Natural killer cell (primary cell): ENCODE measurements around the gene CROCC. TPM values are rescaled to one million over a fixed set of nuclear protein-coding genes. Genes with fewer than 3 reads are reported as not detected.

ENCODE experiments used
- ATAC-seq, 3 donors: fragments of 150-1000 bp in 2 of 3; fragments of 200-7000 bp in 1 of 3; cut with Tn5 transposase; 1 replicate in 1 of 3; 2 replicates in 2 of 3; pipeline ENCODE4 v1.10.0; 2021; ENCODE audit warnings: mild to moderate bottlenecking in 2 of 3, moderate library complexity in 2 of 3
- DNase-seq, 2 donors: peaks; one replicate each; pipeline versions ENCODE4 v3.0.0 to v3.0.0-alpha.2; 2013 to 2021; ENCODE audit warnings: mixed read lengths in 1 of 2
- H3K27ac ChIP-seq: one replicate; pipeline ENCODE4 v1.5.1; 2013; ENCODE audit warnings: mild to moderate bottlenecking, low read length
- H3K27me3 ChIP-seq: one replicate; pipeline ENCODE4 v1.6.1; 2013; ENCODE audit warnings: low read length; ENCODE audit not compliant: control insufficient read depth, insufficient read depth
- H3K36me3 ChIP-seq: one replicate; pipeline ENCODE4 v1.6.1; 2013; ENCODE audit warnings: low read length; ENCODE audit not compliant: control insufficient read depth, insufficient read depth
- H3K4me1 ChIP-seq: one replicate; pipeline ENCODE4 v1.6.1; 2013; ENCODE audit warnings: low read length; ENCODE audit not compliant: control insufficient read depth, insufficient read depth
- H3K4me3 ChIP-seq: one replicate; pipeline ENCODE4 v1.5.1; 2013; ENCODE audit warnings: low read length
- H3K9me3 ChIP-seq: one replicate; pipeline ENCODE4 v1.6.1; 2013; ENCODE audit warnings: low read length; ENCODE audit not compliant: control insufficient read depth, insufficient read depth
- H3K27ac Mint-ChIP-seq, 2 donors: one replicate each; pipeline ENCODE4 v1.8.0; 2022; ENCODE audit warnings: mild to moderate bottlenecking in 2 of 2, mixed read lengths in 2 of 2, moderate library complexity in 1 of 2
- H3K27me3 Mint-ChIP-seq, 2 donors: one replicate each; pipeline ENCODE4 v1.8.0; 2022; ENCODE audit warnings: low read depth in 2 of 2, mixed read lengths in 2 of 2
- H3K36me3 Mint-ChIP-seq: one replicate; pipeline ENCODE4 v1.8.0; 2022; ENCODE audit warnings: mixed read lengths
- H3K4me1 Mint-ChIP-seq, 2 donors: one replicate each; pipeline ENCODE4 v1.8.0; 2022; ENCODE audit warnings: mixed read lengths in 2 of 2
- H3K4me3 Mint-ChIP-seq: one replicate; pipeline ENCODE4 v1.8.0; 2022; ENCODE audit warnings: mild to moderate bottlenecking, moderate library complexity, mixed read lengths
- H3K9me3 Mint-ChIP-seq, 2 donors: one replicate each; pipeline ENCODE4 v1.8.0; 2022; ENCODE audit warnings: mixed read lengths in 2 of 2
- WGBS: methylation state at CpG from one replicate; pipeline ENCODE4 v1.1.7; 2013; ENCODE audit warnings: missing lambda C conversion rate; ENCODE audit not compliant: insufficient coverage; 5-methylcytosine and 5-hydroxymethylcytosine counted together
- intact Hi-C: fragments of 100-400 bp; cut with micrococcal nuclease; formaldehyde crosslinking; loops from one replicate; pipeline ENCODE4 v1.14.2; 2022
- total RNA-seq, 4 donors: library from RNA; stranded (reverse); fragments of 120-200 nt in 1 of 4; gene quantifications; one replicate each; pipeline versions ENCODE4 v1.2.3 to v1.2.4, GENCODE V29; 2013 to 2022
- TF ChIP-seq, protein P1 (sequence below): fragments of 200-600 bp; IDR thresholded peaks from one replicate; pipeline ENCODE4 v1.8.0; 2022; ENCODE audit warnings: antibody characterized with exemption

The CROCC gene
- total RNA-seq, 3 donors from 2014 or later (not counting 1 experiment from before 2014, with no cell fraction given): 51.7 to 62.9 (median 59.1) TPM

DNA sequence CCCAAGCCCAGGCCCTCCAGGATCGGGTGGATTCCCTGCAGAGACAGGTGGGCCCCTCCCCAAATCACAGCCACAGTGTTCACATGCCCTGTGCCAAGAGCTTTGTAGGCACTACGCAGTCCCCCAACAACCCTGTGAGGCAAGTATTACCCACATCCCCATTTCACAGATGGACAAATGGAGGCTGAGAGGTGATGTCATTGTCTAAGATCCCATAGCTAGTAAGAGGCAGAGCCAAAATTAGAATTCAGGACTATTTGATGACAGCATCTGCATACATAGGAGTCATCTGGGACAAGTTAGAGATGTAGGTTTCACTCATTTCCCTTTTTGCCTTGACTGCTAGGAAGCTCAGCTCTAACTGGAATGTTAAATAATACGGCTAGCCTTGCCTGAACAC is 46.6 kb downstream of the CROCC start:
- no peak overlapping the region for H3K27ac Mint-ChIP-seq
- H3K36me3 ChIP-seq: peaks cover 6% of the 10 kb centered on the region

DNA sequence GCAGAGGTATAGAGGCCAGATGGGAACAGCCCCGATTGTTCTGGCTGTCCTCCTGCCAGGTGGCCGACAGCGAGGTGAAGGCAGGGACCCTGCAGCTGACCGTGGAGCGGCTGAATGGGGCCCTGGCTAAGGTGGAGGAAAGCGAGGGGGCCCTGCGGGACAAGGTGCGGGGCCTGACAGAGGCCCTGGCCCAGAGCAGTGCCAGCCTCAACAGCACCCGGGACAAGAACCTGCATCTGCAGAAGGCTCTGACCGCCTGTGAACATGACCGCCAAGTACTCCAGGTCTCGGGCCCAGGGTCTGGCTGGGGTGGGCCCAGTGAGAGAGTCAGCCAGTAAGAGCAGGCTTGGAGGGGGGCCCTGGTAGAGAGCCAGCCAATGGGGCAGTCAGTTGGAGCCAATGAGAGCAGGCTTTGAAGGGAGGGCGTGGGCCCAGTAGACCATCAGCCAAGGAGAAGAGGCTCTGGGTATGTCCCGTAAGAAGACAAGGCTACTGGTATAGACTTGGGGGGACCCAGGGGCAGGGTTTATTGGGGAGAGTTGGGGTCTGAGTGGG is 47.4 kb downstream of the CROCC start:
- intact Hi-C loops: no loop called here
- Histone ChIP-seq H3K4me1 (no peaks in the 10 kb centered on the region), H3K9me3 (no peaks in the 10 kb centered on the region), H3K27ac (no peak overlapping the region), H3K36me3 (peaks cover 6% of the 10 kb centered on the region), H3K4me3 (no peak overlapping the region), H3K27me3 (no peaks in the 10 kb centered on the region)
- Mint-ChIP-seq H3K36me3 (no peaks in the 10 kb centered on the region), H3K4me3 (no peak overlapping the region), H3K27me3 (no peaks in the 10 kb centered on the region), H3K27ac (no peak overlapping the region), H3K4me1 (no peaks in the 10 kb centered on the region), H3K9me3 (no peaks in the 10 kb centered on the region)
- ATAC-seq (no peak), DNase-seq (no peak)
- WGBS: 92% methylated on average over 14 of the region's 14 CpGs
- TF ChIP-seq, protein P1, sequence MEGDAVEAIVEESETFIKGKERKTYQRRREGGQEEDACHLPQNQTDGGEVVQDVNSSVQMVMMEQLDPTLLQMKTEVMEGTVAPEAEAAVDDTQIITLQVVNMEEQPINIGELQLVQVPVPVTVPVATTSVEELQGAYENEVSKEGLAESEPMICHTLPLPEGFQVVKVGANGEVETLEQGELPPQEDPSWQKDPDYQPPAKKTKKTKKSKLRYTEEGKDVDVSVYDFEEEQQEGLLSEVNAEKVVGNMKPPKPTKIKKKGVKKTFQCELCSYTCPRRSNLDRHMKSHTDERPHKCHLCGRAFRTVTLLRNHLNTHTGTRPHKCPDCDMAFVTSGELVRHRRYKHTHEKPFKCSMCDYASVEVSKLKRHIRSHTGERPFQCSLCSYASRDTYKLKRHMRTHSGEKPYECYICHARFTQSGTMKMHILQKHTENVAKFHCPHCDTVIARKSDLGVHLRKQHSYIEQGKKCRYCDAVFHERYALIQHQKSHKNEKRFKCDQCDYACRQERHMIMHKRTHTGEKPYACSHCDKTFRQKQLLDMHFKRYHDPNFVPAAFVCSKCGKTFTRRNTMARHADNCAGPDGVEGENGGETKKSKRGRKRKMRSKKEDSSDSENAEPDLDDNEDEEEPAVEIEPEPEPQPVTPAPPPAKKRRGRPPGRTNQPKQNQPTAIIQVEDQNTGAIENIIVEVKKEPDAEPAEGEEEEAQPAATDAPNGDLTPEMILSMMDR: no peak

More for the DNA sequence above, 46.6 kb downstream of the CROCC start:
- Mint-ChIP-seq H3K9me3 (no peaks in the 10 kb centered on the region), H3K27me3 (no peaks in the 10 kb centered on the region), H3K36me3 (no peaks in the 10 kb centered on the region), H3K4me1 (no peaks in the 10 kb centered on the region), H3K4me3 (no peak overlapping the region)
- 84% methylated on average over 2 of the region's 3 CpGs for WGBS
- DNase-seq (no peak), ATAC-seq (no peak)
- TF ChIP-seq, protein P1: no peak
- H3K9me3 ChIP-seq: no peaks in the 10 kb centered on the region
- intact Hi-C loops: no loop called here
- H3K27me3 ChIP-seq: no peaks in the 10 kb centered on the region
- H3K27ac ChIP-seq: no peak overlapping the region
- H3K4me3 ChIP-seq: no peak overlapping the region
- no peaks in the 10 kb centered on the region for H3K4me1 ChIP-seq

DNA sequence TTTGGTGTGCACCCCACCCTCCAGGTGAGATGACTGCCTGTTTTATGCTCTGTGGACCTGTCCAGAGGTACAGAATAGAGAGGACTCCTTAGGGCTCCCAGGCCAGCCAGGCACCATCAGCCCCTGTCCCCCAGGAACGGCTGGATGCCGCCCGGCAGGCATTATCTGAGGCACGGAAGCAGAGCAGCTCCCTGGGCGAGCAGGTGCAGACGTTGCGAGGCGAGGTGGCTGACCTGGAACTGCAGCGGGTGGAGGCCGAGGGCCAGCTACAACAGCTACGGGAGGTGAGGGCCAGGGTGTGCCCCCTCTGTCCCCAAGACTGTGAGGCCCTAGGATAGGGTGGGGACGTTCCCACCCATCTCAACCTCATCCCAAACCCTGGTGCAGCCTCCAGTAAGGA is 47.9 kb downstream of the CROCC start:
- no peaks in the 10 kb centered on the region for H3K27me3 ChIP-seq
- no peak overlapping the region for H3K27ac ChIP-seq
- Mint-ChIP-seq H3K9me3 (no peaks in the 10 kb centered on the region), H3K4me1 (no peaks in the 10 kb centered on the region), H3K36me3 (no peaks in the 10 kb centered on the region), H3K27ac (no peak overlapping the region), H3K4me3 (no peak overlapping the region), H3K27me3 (no peaks in the 10 kb centered on the region)
- peaks cover 6% of the 10 kb centered on the region for H3K36me3 ChIP-seq
- TF ChIP-seq, protein P1: no peak
- H3K4me1 ChIP-seq: no peaks in the 10 kb centered on the region
- no peaks in the 10 kb centered on the region for H3K9me3 ChIP-seq
- WGBS: 95% methylated on average over 12 of the region's 12 CpGs
- no peak overlapping the region for H3K4me3 ChIP-seq
- intact Hi-C loops: no loop called here
- ATAC-seq (no peak), DNase-seq (no peak)
